ENCODE results near the gene SEMA4F.

Gene SEMA4F

GRCh38 chr2:74685408-74685807 lies 31.4 kb downstream of the SEMA4F start:
- Histone ChIP-seq H3K27me3 (ENCODE audit: insufficient read depth, poor library complexity, severe bottlenecking) (no peaks in the 10 kb centered on the region), H3K27ac (replicated peaks) (no peak overlapping the region), H3K4me3 (replicated peaks; ENCODE audit: insufficient read depth, low read length) (no peak overlapping the region)
- DNase-seq (ENCODE audit: low read depth in 1 of 2, low spot score in 1 of 2), result no peak
- TF ChIP-seq SPI1 (IDR thresholded peaks at IDR 0.05; ENCODE audit: borderline replicate concordance, low read depth) (no peak), POLR2AphosphoS5 (IDR thresholded peaks at IDR 0.05; ENCODE audit: low read depth) (no peak), CTCF (IDR thresholded peaks at IDR 0.05; ENCODE audit: insufficient read depth, low read length) (no peak), REST (IDR thresholded peaks at IDR 0.05; ENCODE audit: insufficient replicate concordance, low read depth) (no peak), GABPA (IDR thresholded peaks at IDR 0.05; ENCODE audit: low read depth) (no peak)

GRCh38 chr2:74688881-74689280 lies 34.8 kb downstream of the SEMA4F start:
- TF ChIP-seq POLR2AphosphoS5 (IDR thresholded peaks at IDR 0.05; ENCODE audit: low read depth), result no peak
- TF ChIP-seq CTCF (IDR thresholded peaks at IDR 0.05; ENCODE audit: insufficient read depth, low read length), result no peak
- no peak for TF ChIP-seq REST (IDR thresholded peaks at IDR 0.05; ENCODE audit: insufficient replicate concordance, low read depth)
- no peak for TF ChIP-seq SPI1 (IDR thresholded peaks at IDR 0.05; ENCODE audit: borderline replicate concordance, low read depth)
- TF ChIP-seq GABPA (IDR thresholded peaks at IDR 0.05; ENCODE audit: low read depth), result no peak
- no peak for DNase-seq (ENCODE audit: low read depth in 1 of 2, low spot score in 1 of 2)
- Histone ChIP-seq H3K27me3 (ENCODE audit: insufficient read depth, poor library complexity, severe bottlenecking) (no peaks in the 10 kb centered on the region), H3K4me3 (replicated peaks; ENCODE audit: insufficient read depth, low read length) (no peak overlapping the region), H3K27ac (replicated peaks) (no peak overlapping the region)

GRCh38 chr2:74689671-74690070 lies 35.6 kb downstream of the SEMA4F start:
- H3K27me3 ChIP-seq (ENCODE audit: insufficient read depth, poor library complexity, severe bottlenecking), result no peaks in the 10 kb centered on the region
- TF ChIP-seq REST (IDR thresholded peaks at IDR 0.05; ENCODE audit: insufficient replicate concordance, low read depth) (no peak), POLR2AphosphoS5 (IDR thresholded peaks at IDR 0.05; ENCODE audit: low read depth) (no peak), SPI1 (IDR thresholded peaks at IDR 0.05; ENCODE audit: borderline replicate concordance, low read depth) (no peak), CTCF (IDR thresholded peaks at IDR 0.05; ENCODE audit: insufficient read depth, low read length) (no peak), GABPA (IDR thresholded peaks at IDR 0.05; ENCODE audit: low read depth) (no peak)

More at GRCh38 chr2:74689671-74690070, 35.6 kb downstream of the SEMA4F start:
- Histone ChIP-seq H3K4me3 (replicated peaks; ENCODE audit: insufficient read depth, low read length) (no peak overlapping the region), H3K27ac (replicated peaks) (no peak overlapping the region)
- no peak for DNase-seq (ENCODE audit: low read depth in 1 of 2, low spot score in 1 of 2)
